Measurements from ENCODE around the gene COX6B2.

DNA sequence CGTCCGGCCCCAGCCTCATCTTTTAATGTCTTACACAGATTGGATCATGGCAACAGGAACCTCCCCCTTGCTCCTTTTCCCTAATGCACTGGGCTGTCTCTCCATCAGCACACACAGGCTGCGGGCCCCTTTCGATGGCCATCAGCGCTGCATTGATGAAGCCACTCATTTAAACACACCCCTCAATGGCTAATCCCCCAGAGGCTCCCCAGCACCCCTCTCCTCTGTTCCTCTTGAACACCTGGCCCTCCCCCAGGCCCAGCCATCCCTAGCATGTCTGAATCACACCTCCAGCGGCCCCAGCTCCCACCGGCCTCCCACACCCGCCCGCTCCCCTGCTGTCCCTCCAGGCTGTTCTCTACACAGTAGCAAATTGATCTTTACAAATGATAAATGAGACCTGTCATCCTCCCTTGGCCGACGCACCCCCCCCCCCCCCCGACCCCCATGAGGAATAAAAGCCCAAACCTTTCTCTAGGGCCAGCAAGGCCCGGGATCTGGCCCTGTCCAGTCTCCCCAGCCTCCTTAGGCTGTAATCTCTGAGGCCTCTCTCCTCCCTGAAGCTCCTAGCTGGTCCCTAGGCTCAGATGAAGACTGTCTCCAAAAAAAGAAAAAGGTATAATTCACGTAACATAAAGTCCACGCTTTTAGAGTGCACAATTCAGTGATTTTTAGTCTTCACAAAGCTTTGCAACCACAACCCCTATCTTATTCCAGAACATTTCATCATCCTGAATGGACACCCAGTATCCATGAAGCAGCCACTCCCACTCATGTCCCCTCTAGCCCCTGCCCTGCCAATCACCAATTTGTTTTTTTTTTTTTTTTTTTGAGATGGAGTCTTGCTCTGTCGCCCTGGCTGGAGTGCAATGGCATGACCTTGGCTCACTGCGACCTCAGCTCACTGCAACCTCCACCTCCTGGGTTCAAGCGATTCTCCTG lies 38.6 kb upstream of the COX6B2 start:
- TF ChIP-seq POLR2A (IDR thresholded peaks at IDR 0.05) = no peak
- TF ChIP-seq, protein P1, sequence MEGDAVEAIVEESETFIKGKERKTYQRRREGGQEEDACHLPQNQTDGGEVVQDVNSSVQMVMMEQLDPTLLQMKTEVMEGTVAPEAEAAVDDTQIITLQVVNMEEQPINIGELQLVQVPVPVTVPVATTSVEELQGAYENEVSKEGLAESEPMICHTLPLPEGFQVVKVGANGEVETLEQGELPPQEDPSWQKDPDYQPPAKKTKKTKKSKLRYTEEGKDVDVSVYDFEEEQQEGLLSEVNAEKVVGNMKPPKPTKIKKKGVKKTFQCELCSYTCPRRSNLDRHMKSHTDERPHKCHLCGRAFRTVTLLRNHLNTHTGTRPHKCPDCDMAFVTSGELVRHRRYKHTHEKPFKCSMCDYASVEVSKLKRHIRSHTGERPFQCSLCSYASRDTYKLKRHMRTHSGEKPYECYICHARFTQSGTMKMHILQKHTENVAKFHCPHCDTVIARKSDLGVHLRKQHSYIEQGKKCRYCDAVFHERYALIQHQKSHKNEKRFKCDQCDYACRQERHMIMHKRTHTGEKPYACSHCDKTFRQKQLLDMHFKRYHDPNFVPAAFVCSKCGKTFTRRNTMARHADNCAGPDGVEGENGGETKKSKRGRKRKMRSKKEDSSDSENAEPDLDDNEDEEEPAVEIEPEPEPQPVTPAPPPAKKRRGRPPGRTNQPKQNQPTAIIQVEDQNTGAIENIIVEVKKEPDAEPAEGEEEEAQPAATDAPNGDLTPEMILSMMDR (IDR thresholded peaks at IDR 0.05 in 8 of 11, conservative IDR thresholded peaks at IDR 0.05 in 3 of 11) = no peak

All from spleen (tissue), 7 donors.